ENCODE results near the gene MUC5B. TPM values are rescaled to one million over a fixed set of nuclear protein-coding genes. Genes with fewer than 3 reads are reported as not detected.

Gene MUC5B
- total and polyA plus RNA-seq, 7 experiments from 2014 or later, result not detected

GRCh38 chr11:1231396-1232020 is 8.6 kb downstream of the MUC5B start:
- H3K9me3 ChIP-seq (ENCODE audit: control insufficient read depth in 2 of 3, low read length in 3 of 3), result no peaks in the 10 kb centered on the region
- ATAC-seq (no peak), DNase-seq (no peak)
- Mint-ChIP-seq H3K4me1 (no peaks in the 10 kb centered on the region), H3K4me3 (no peak overlapping the region), H3K9me3 (no peaks in the 10 kb centered on the region), H3K27ac (no peak overlapping the region), H3K36me3 (no peaks in the 10 kb centered on the region), H3K27me3 (no peaks in the 10 kb centered on the region)
- no peaks in the 10 kb centered on the region for H3K4me1 ChIP-seq (ENCODE audit: control insufficient read depth in 2 of 2, insufficient read depth in 2 of 2, low read length in 2 of 2)
- H3K4me3 ChIP-seq (ENCODE audit: low read length), result no peak overlapping the region
- H3K27ac ChIP-seq (ENCODE audit: low read depth, low read length), result no peak overlapping the region
- POLR2A ChIA-PET, result no interaction called here
- intact Hi-C loops (cut with micrococcal nuclease), result no loop called here
- CTCF ChIA-PET, result no interaction called here
- H3K36me3 ChIP-seq (ENCODE audit: control insufficient read depth in 2 of 3, insufficient read depth in 3 of 3, low read length in 3 of 3), result no peaks in the 10 kb centered on the region
- no peaks in the 10 kb centered on the region for H3K27me3 ChIP-seq (ENCODE audit: control insufficient read depth in 2 of 2, insufficient read depth in 2 of 2, low read length in 2 of 2)

- no peaks in the 10 kb centered on the region for H3K9me3 ChIP-seq (ENCODE audit: control insufficient read depth in 2 of 3, low read length in 3 of 3)
- Mint-ChIP-seq H3K9me3 (no peaks in the 10 kb centered on the region), H3K36me3 (no peaks in the 10 kb centered on the region), H3K27ac (no peak overlapping the region), H3K4me3 (no peak overlapping the region), H3K27me3 (no peaks in the 10 kb centered on the region), H3K4me1 (no peaks in the 10 kb centered on the region)
- POLR2A ChIA-PET, result no interaction called here
- no peak for ATAC-seq
- no peaks in the 10 kb centered on the region for H3K4me1 ChIP-seq (ENCODE audit: control insufficient read depth in 2 of 2, insufficient read depth in 2 of 2, low read length in 2 of 2)
- H3K27me3 ChIP-seq (ENCODE audit: control insufficient read depth in 2 of 2, insufficient read depth in 2 of 2, low read length in 2 of 2), result no peaks in the 10 kb centered on the region
- CTCF ChIA-PET, result no interaction called here
- intact Hi-C loops (cut with micrococcal nuclease), result no loop called here
- DNase-seq, result no peak
- H3K27ac ChIP-seq (ENCODE audit: low read depth, low read length), result no peak overlapping the region
- no peak overlapping the region for H3K4me3 ChIP-seq (ENCODE audit: low read length)
- no peaks in the 10 kb centered on the region for H3K36me3 ChIP-seq (ENCODE audit: control insufficient read depth in 2 of 3, insufficient read depth in 3 of 3, low read length in 3 of 3)
These were observed 9.4 kb downstream of the MUC5B start for GRCh38 chr11:1232021-1232882.

GRCh38 chr11:1232883-1233321 is 10.0 kb downstream of the MUC5B start:
- CTCF ChIA-PET, result no interaction called here
- POLR2A ChIA-PET, result no interaction called here
- no peaks in the 10 kb centered on the region for H3K4me1 ChIP-seq (ENCODE audit: control insufficient read depth in 2 of 2, insufficient read depth in 2 of 2, low read length in 2 of 2)
- no peak overlapping the region for H3K27ac ChIP-seq (ENCODE audit: low read depth, low read length)
- Mint-ChIP-seq H3K27me3 (no peaks in the 10 kb centered on the region), H3K4me1 (no peaks in the 10 kb centered on the region), H3K36me3 (no peaks in the 10 kb centered on the region), H3K4me3 (no peak overlapping the region), H3K27ac (no peak overlapping the region), H3K9me3 (no peaks in the 10 kb centered on the region)
- H3K9me3 ChIP-seq (ENCODE audit: control insufficient read depth in 2 of 3, low read length in 3 of 3), result no peaks in the 10 kb centered on the region
- no peaks in the 10 kb centered on the region for H3K27me3 ChIP-seq (ENCODE audit: control insufficient read depth in 2 of 2, insufficient read depth in 2 of 2, low read length in 2 of 2)
- H3K4me3 ChIP-seq (ENCODE audit: low read length), result no peak overlapping the region
- no peak for DNase-seq
- intact Hi-C loops (cut with micrococcal nuclease), result no loop called here
- H3K36me3 ChIP-seq (ENCODE audit: control insufficient read depth in 2 of 3, insufficient read depth in 3 of 3, low read length in 3 of 3), result no peaks in the 10 kb centered on the region
- no peak for ATAC-seq

DNA sequence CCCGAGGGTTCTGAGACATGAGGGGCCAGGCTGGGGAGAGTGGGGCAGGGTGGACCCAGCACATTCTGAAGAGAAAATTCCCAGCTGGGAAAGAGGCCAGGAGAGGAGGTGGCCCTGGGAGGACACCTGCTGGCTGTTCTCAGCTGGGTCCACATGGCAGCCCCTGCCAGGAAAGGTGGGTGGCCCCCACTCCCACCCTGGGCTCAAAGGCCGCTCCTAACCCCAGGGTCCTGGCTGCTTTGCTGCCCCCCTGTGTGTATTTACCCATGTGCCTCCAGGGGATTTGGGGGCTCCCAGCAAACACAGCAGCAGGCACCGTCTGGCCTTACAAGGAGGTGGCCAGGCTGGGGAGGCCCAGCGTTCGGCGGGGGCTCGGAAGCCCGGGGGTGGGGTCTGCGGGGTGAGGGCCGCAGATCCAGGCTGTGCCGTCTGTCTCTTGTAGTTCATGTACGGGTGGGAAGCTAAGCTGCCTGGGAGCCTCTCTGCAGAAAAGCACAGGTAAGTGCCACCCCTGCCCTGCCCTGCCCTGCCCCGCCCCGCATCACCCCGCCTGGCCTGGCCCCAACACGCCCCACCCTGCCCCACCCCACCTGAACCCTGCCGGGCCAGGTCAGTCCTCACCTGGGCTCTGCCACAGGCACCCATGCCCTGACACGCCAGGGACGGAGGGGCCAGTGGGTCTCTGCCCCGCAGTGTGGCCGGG is 10.6 kb downstream of the MUC5B start:
- Mint-ChIP-seq H3K4me3 (no peak overlapping the region), H3K27me3 (no peaks in the 10 kb centered on the region), H3K9me3 (no peaks in the 10 kb centered on the region), H3K36me3 (no peaks in the 10 kb centered on the region), H3K27ac (no peak overlapping the region), H3K4me1 (no peaks in the 10 kb centered on the region)
- Histone ChIP-seq H3K27me3 (ENCODE audit: control insufficient read depth in 2 of 2, insufficient read depth in 2 of 2, low read length in 2 of 2) (no peaks in the 10 kb centered on the region), H3K27ac (ENCODE audit: low read depth, low read length) (no peak overlapping the region), H3K4me1 (ENCODE audit: control insufficient read depth in 2 of 2, insufficient read depth in 2 of 2, low read length in 2 of 2) (no peaks in the 10 kb centered on the region), H3K4me3 (ENCODE audit: low read length) (no peak overlapping the region), H3K36me3 (ENCODE audit: control insufficient read depth in 2 of 3, insufficient read depth in 3 of 3, low read length in 3 of 3) (no peaks in the 10 kb centered on the region), H3K9me3 (ENCODE audit: control insufficient read depth in 2 of 3, low read length in 3 of 3) (no peaks in the 10 kb centered on the region)
- ChIA-PET POLR2A (no interaction called here), CTCF (no interaction called here)
- intact Hi-C loops (cut with micrococcal nuclease), result no loop called here
- DNase-seq (no peak), ATAC-seq (no peak)

GRCh38 chr11:1234054-1234720 is 11.3 kb downstream of the MUC5B start:
- CTCF ChIA-PET, result no interaction called here
- no peaks in the 10 kb centered on the region for H3K36me3 Mint-ChIP-seq

DNA sequence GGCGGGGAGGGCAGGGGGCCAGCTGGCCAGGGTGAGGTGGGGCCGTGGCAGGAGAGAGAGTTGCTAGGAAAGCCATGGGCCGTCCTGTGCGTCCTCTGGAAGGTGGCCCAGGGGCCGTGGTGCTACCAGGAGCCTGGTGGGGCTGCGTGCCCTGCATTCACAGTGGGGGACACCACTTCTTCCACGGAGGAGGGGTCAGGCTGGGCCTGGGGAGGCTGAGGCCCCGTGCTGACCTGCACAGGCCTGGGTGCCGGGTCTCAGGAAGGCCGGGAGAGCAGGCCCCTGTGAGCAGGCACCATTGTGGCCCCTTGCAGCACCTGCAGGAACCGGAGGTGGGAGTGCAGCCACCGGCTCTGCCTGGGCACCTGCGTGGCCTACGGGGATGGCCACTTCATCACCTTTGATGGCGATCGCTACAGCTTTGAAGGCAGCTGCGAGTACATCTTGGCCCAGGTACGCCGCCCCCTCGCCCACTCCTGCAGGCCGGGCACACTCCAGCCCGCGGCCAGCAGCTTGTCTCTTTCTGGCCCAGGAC is 12.0 kb downstream of the MUC5B start:
- no peaks in the 10 kb centered on the region for H3K9me3 Mint-ChIP-seq
- H3K4me1 ChIP-seq (ENCODE audit: control insufficient read depth in 2 of 2, insufficient read depth in 2 of 2, low read length in 2 of 2), result no peaks in the 10 kb centered on the region
- H3K36me3 ChIP-seq (ENCODE audit: control insufficient read depth in 2 of 3, insufficient read depth in 3 of 3, low read length in 3 of 3), result no peaks in the 10 kb centered on the region
- no peak overlapping the region for H3K27ac ChIP-seq (ENCODE audit: low read depth, low read length)
- no peaks in the 10 kb centered on the region for H3K27me3 Mint-ChIP-seq
- no peak overlapping the region for H3K4me3 ChIP-seq (ENCODE audit: low read length)
- no peaks in the 10 kb centered on the region for H3K36me3 Mint-ChIP-seq
- H3K4me3 Mint-ChIP-seq, result no peak overlapping the region
- H3K9me3 ChIP-seq (ENCODE audit: control insufficient read depth in 2 of 3, low read length in 3 of 3), result no peaks in the 10 kb centered on the region
- H3K27ac Mint-ChIP-seq, result no peak overlapping the region
- ChIA-PET CTCF (no interaction called here), POLR2A (no interaction called here)
- H3K27me3 ChIP-seq (ENCODE audit: control insufficient read depth in 2 of 2, insufficient read depth in 2 of 2, low read length in 2 of 2), result no peaks in the 10 kb centered on the region
- no peak for ATAC-seq
- no peaks in the 10 kb centered on the region for H3K4me1 Mint-ChIP-seq
- intact Hi-C loops (cut with micrococcal nuclease), result no loop called here
- no peak for DNase-seq

More at GRCh38 chr11:1234054-1234720, 11.3 kb downstream of the MUC5B start:
- Mint-ChIP-seq H3K27me3 (no peaks in the 10 kb centered on the region), H3K27ac (no peak overlapping the region), H3K9me3 (no peaks in the 10 kb centered on the region), H3K4me1 (no peaks in the 10 kb centered on the region), H3K4me3 (no peak overlapping the region)
- no peaks in the 10 kb centered on the region for H3K4me1 ChIP-seq (ENCODE audit: control insufficient read depth in 2 of 2, insufficient read depth in 2 of 2, low read length in 2 of 2)
- POLR2A ChIA-PET, result no interaction called here
- no peak for DNase-seq
- no peaks in the 10 kb centered on the region for H3K9me3 ChIP-seq (ENCODE audit: control insufficient read depth in 2 of 3, low read length in 3 of 3)
- H3K27ac ChIP-seq (ENCODE audit: low read depth, low read length), result no peak overlapping the region
- no peak for ATAC-seq
- no peaks in the 10 kb centered on the region for H3K27me3 ChIP-seq (ENCODE audit: control insufficient read depth in 2 of 2, insufficient read depth in 2 of 2, low read length in 2 of 2)
- H3K36me3 ChIP-seq (ENCODE audit: control insufficient read depth in 2 of 3, insufficient read depth in 3 of 3, low read length in 3 of 3), result no peaks in the 10 kb centered on the region
- intact Hi-C loops (cut with micrococcal nuclease), result no loop called here
- H3K4me3 ChIP-seq (ENCODE audit: low read length), result no peak overlapping the region

Measured in naive thymus-derived CD4-positive, alpha-beta T cell (primary cell).